Naive B cell (primary cell): Measurements from ENCODE around the gene SRP72. TPM values are rescaled to one million over a fixed set of nuclear protein-coding genes. Genes with fewer than 3 reads are reported as not detected.

Experiments used
- ATAC-seq, 2 donors: fragments of 150-1000 bp; cut with Tn5 transposase; 2 replicates each; pipeline ENCODE4 v1.10.0; 2021; ENCODE audit warnings: low read depth in 2 of 2, mild to moderate bottlenecking in 2 of 2, moderate library complexity in 2 of 2
- DNase-seq: peaks from one replicate; pipeline ENCODE4 v3.0.0; 2022
- H3K27ac Mint-ChIP-seq, 6 donors: one replicate each; pipeline ENCODE4 v1.8.0; 2020 to 2022; ENCODE audit warnings: mild to moderate bottlenecking in 6 of 6, mixed read lengths in 6 of 6, moderate library complexity in 5 of 6, inconsistent platforms in 2 of 6
- H3K27me3 Mint-ChIP-seq, 3 donors: one replicate each; pipeline ENCODE4 v1.8.0; 2021 to 2022; ENCODE audit warnings: mixed read lengths in 3 of 3, mild to moderate bottlenecking in 1 of 3
- H3K36me3 Mint-ChIP-seq, 2 donors: one replicate each; pipeline ENCODE4 v1.8.0; 2020 to 2022; ENCODE audit warnings: mixed read lengths in 2 of 2, inconsistent platforms in 1 of 2, mild to moderate bottlenecking in 1 of 2
- H3K4me1 Mint-ChIP-seq, 3 donors: one replicate each; pipeline ENCODE4 v1.8.0; 2020 to 2022; ENCODE audit warnings: mixed read lengths in 3 of 3, inconsistent platforms in 1 of 3, mild to moderate bottlenecking in 1 of 3, moderate library complexity in 1 of 3
- H3K4me3 Mint-ChIP-seq, 8 donors: one replicate each; pipeline ENCODE4 v1.8.0; 2020 to 2022; ENCODE audit warnings: mild to moderate bottlenecking in 8 of 8, mixed read lengths in 8 of 8, moderate library complexity in 8 of 8, inconsistent platforms in 2 of 8
- H3K9me3 Mint-ChIP-seq, 7 donors: one replicate each; pipeline ENCODE4 v1.8.0; 2020 to 2022; ENCODE audit warnings: mixed read lengths in 7 of 7, mild to moderate bottlenecking in 5 of 7, inconsistent platforms in 2 of 7, moderate library complexity in 1 of 7
- polyA plus RNA-seq, 6 donors: library from polyadenylated mRNA; unstranded; fragments of 300-500 nt; fragmentation: Illumina TruSeq; gene quantifications; one replicate each; pipeline ENCODE4 v1.2.3, GENCODE V29; 2021; ENCODE audit warnings: low read depth in 6 of 6

The SRP72 gene
- polyA plus RNA-seq, 6 donors from 2014 or later, result 193 to 252 (median 211) TPM

DNA sequence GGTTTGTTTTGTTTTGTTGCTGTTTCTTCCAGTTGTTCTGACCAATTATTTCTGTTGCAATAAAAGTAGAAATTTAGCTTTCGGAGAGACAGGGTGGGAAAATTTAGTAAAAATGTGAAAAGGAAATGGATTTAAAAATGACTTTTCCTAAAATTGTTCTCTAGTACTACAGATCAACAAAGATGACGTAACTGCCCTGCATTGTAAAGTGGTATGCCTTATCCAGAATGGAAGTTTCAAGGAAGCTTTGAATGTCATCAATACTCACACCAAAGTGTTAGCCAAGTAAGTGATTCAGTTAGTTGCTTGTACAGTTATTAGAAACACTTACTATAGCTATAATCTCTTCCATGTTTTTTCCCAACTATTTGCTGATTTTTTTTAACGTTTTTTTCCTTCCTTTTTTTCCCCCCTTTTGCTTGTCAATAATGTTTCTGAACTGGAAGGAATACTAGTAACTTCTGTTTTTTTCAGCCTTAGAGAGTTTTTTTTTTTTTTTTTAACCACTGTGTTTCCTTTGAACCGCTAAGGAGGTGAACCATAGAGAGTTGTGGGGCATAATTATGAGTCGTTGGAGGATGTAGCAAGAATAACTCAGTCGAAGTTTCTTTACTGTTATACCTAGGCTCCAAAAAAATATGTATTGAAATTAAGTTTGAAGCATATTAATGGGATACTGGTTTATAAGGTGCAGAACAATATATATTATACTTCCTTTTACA lies 2.2 kb downstream of the SRP72 start:
- Mint-ChIP-seq H3K9me3 (no peaks in the 10 kb centered on the region), H3K27me3 (no peaks in the 10 kb centered on the region), H3K4me1 (peaks cover 33 to 54% (median 46%) of the 10 kb centered on the region in 3 donors), H3K4me3 (peak overlapping the region in 7 of 8 donors; percentile 2 to 96 (median 69)), H3K36me3 (peaks cover 0 to 19% of the 10 kb centered on the region in 2 donors), H3K27ac (peak overlapping the region in 4 of 6 donors; percentile 18 to 90 (median 71))
- no peak for ATAC-seq
- no peak for DNase-seq

DNA sequence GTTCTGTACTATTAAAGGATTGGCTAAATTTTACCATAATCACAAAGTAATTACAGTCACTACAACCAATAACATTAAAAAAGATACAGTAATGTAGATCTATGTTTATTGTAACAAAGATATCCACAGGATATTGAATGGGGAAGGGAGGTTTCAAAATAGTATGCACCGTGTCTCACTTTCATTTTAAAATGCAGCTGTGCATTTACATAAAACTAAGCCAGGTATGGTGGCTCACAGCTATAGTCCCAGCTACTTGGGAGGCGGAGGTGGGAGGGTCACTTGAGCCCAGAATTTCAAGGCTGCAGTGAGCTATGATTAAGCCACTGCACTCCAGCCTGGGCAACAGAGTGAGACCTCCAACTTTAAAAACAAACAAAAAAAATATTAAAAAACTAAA lies 8.5 kb downstream of the SRP72 start:
- Mint-ChIP-seq H3K4me3 (no peak overlapping the region), H3K27me3 (no peaks in the 10 kb centered on the region), H3K4me1 (no peaks in the 10 kb centered on the region), H3K27ac (no peak overlapping the region), H3K36me3 (peaks cover 15 to 20% of the 10 kb centered on the region in 2 donors), H3K9me3 (no peaks in the 10 kb centered on the region)
- DNase-seq (no peak), ATAC-seq (no peak)

DNA sequence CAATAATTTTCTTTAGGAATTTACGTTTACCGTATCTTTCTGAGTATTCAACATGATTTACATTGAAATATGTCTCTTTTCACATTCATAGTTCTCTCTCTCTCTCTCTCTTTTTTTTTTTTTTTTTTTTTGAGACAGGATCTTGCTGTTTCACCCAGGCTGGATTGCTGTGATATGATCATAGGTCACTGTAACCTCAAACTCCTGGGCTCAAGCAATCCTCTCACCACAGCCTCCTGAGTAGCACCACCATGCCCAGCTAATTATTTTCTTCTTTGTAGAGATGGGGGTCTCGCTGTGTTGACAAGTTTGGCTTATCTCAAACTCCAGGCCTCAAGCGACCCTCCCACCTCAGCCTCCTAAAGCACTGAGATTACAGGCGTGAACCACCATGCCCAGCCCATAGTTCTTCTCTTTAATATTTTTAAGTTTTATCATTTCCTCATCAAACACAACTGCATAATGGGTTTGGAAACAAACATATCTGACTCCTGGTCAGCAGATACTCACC lies 9.8 kb downstream of the SRP72 start:
- peaks cover 15 to 20% of the 10 kb centered on the region in 2 donors for H3K36me3 Mint-ChIP-seq
- H3K4me3 Mint-ChIP-seq, result no peak overlapping the region
- ATAC-seq (no peak), DNase-seq (no peak)
- no peaks in the 10 kb centered on the region for H3K27me3 Mint-ChIP-seq
- no peaks in the 10 kb centered on the region for H3K4me1 Mint-ChIP-seq
- no peaks in the 10 kb centered on the region for H3K9me3 Mint-ChIP-seq
- peak overlapping the region in 1 of 6 donors; percentile 69 for H3K27ac Mint-ChIP-seq

DNA sequence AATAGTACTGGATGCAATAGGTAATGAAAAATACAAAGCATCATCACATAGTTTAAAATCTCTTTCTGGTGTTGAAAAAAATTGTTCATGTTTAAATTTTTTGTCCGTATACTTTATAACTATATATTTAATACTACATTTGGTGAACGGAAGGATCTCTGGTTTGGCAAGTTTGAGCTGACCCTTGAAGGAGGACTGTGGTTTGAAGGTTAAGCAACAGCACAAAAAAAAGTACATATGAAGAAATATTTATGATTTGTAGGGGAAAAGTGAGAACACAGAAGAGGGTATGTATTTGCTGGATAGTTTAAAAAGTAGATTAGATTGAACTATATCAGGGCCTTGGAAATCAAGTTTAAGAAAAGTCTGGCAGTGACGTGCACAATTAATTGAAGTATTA lies 13.3 kb downstream of the SRP72 start:
- H3K4me3 Mint-ChIP-seq, result no peak overlapping the region
- no peaks in the 10 kb centered on the region for H3K9me3 Mint-ChIP-seq
- H3K36me3 Mint-ChIP-seq, result peaks cover 15 to 16% of the 10 kb centered on the region in 2 donors
- DNase-seq (no peak), ATAC-seq (no peak)
- H3K27me3 Mint-ChIP-seq, result no peaks in the 10 kb centered on the region
- H3K4me1 Mint-ChIP-seq, result no peaks in the 10 kb centered on the region
- no peak overlapping the region for H3K27ac Mint-ChIP-seq

DNA sequence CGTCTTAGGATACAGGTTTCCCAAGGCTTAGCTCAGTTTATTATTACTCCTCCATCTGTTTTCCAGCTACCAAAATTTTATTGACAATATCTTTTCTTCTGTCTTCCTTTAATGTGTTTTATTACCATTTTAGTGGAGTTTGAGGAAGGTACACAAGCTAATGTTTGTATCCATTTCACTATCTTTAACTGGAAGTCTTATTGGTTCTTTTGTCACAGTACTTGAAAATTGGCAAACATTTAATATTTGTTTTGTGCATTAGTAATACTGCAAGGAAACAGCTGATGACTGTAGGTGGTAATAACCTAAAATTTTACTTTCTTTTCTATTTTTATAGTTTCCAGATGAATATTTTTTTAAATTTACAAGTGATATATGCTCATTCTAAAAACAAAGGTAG lies 28.8 kb downstream of the SRP72 start:
- Mint-ChIP-seq H3K27ac (no peak overlapping the region), H3K9me3 (no peaks in the 10 kb centered on the region), H3K4me3 (no peak overlapping the region), H3K4me1 (peaks cover 0 to 2% (median 0%) of the 10 kb centered on the region in 3 donors), H3K27me3 (no peaks in the 10 kb centered on the region), H3K36me3 (peaks cover 7 to 16% of the 10 kb centered on the region in 2 donors)
- DNase-seq, result no peak
- no peak for ATAC-seq

DNA sequence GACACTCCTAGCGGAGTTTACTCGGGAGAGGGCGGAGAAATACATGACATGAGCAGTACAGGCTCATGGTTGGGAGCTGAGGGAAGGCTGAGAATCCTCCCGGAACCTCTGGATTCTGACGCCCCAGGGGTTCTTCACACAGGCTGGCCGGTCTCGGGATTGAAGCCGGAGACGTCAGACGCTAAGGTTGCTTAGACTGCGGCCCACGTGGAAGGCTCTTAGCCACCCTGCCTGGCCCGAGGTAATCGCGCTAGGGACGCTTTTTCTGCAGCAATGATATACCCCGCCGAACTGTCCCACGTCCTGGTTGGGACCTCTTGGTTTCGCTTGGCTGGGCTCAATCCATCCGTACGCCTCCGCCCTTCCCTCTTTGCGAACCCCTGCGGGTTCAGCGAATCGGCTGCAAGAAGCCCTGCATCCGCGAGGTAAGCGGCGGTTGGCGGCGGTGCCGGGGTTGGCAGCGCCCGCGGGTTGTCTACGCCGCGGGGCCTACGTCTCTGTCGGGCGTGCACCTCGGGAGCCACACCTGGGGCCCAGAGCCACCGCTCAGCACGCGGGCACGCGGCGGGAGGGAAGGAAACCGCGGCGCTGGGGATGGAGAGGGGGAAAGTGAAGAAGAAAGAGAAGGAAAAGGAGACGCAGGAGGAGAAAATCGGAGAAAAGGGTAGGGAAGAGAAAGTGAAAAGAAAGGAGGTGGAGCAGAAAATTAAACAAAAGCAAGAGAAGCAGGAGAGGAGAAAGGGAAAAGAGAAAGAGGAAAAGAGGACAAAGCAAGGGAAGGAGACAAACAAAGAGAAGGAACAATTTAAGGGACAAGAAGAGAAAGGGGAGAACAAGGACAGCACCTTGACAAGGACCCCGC lies 38.1 kb downstream of the SRP72 start, which contains the start of gene ARL9:
ARL9 (plus strand) TSS at position 523 of the 862 bp plus-strand sequence; CDS start at position 595, 72 bp downstream.
- peak within 1 kb of the TSS; percentile 82 to 96 (median 95) for H3K4me3 Mint-ChIP-seq
- peaks cover 3 to 9% (median 6%) of the 10 kb centered on the region in 3 donors for H3K27me3 Mint-ChIP-seq
- H3K9me3 Mint-ChIP-seq, result no peaks in the 10 kb centered on the region
- H3K36me3 Mint-ChIP-seq, result no peaks in the 10 kb centered on the region
- peak; percentile 59 for DNase-seq
- peaks cover 16 to 22% (median 19%) of the 10 kb centered on the region in 3 donors for H3K4me1 Mint-ChIP-seq
- peak; percentile 92 to 95 for ATAC-seq
- peak within 1 kb of the TSS; percentile 81 to 98 (median 89) for H3K27ac Mint-ChIP-seq

DNA sequence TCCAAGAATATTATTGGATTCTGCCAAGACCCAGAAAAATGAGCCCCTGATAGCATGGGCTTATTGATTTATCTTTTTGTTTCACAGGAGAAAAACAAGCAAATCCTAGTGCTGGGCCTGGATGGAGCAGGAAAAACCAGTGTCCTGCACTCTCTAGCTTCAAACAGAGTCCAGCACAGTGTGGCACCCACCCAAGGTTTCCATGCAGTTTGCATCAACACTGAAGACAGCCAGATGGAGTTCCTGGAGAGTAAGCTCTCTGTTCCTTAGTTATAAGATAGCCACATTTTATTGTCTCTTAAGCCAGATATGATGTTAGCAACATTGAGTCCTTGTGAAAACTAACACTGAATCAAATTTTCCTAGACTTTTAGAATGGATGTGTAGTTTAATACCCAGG lies 43.7 kb downstream of the SRP72 start:
- H3K36me3 Mint-ChIP-seq, result no peaks in the 10 kb centered on the region
- H3K4me1 Mint-ChIP-seq, result peaks cover 7 to 10% (median 8%) of the 10 kb centered on the region in 3 donors
- ATAC-seq (no peak), DNase-seq (no peak)
- peak overlapping the region in 1 of 8 donors; percentile 15 for H3K4me3 Mint-ChIP-seq
- no peak overlapping the region for H3K27ac Mint-ChIP-seq
- peaks cover 6 to 21% (median 9%) of the 10 kb centered on the region in 3 donors for H3K27me3 Mint-ChIP-seq
- H3K9me3 Mint-ChIP-seq, result no peaks in the 10 kb centered on the region

DNA sequence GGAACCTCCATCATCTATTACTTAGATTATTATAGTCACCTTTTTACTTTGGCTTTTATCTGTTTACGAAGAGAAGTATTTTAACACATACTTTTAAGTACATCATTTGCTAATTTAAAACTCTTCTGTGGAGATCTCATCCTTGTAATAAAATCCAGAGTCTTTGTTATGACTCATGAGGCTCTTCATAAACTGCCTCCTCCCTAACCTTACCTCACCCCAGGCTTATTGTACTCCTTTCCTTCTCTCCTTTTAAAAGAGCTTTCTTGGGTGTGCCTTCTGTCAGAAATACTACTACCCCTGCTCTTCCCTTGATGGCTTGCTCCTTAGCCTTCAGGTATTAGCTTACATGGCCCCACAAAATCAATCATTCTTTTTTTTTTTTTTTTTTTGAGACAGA lies 44.7 kb downstream of the SRP72 start:
- DNase-seq (no peak), ATAC-seq (no peak)
- no peaks in the 10 kb centered on the region for H3K9me3 Mint-ChIP-seq
- H3K27me3 Mint-ChIP-seq, result peaks cover 1 to 21% (median 2%) of the 10 kb centered on the region in 3 donors
- no peak overlapping the region for H3K4me3 Mint-ChIP-seq
- no peak overlapping the region for H3K27ac Mint-ChIP-seq
- no peaks in the 10 kb centered on the region for H3K4me1 Mint-ChIP-seq
- H3K36me3 Mint-ChIP-seq, result no peaks in the 10 kb centered on the region

DNA sequence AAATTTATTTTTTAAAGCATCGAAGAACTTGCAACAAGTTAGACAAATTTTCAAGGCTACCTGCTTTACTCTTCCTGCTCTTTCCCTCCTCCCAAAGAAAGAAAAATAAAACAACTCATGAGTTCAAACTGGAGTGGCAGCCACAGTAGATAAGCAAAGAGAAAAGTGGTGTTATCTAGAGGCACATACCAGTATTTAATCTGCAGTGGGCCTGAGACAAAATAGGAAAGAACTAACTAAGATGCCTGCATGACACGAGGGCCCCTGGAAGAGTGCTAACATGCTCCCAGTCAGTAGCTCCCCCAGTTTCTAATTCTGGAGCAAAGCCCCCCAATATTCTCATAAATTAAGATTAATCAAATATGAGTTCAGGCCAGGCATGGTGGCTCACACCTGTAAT lies 46.1 kb downstream of the SRP72 start:
- H3K27ac Mint-ChIP-seq, result peak overlapping the region in 1 of 6 donors; percentile 32
- no peak for ATAC-seq
- peaks cover 0 to 18% (median 0%) of the 10 kb centered on the region in 3 donors for H3K27me3 Mint-ChIP-seq

DNA sequence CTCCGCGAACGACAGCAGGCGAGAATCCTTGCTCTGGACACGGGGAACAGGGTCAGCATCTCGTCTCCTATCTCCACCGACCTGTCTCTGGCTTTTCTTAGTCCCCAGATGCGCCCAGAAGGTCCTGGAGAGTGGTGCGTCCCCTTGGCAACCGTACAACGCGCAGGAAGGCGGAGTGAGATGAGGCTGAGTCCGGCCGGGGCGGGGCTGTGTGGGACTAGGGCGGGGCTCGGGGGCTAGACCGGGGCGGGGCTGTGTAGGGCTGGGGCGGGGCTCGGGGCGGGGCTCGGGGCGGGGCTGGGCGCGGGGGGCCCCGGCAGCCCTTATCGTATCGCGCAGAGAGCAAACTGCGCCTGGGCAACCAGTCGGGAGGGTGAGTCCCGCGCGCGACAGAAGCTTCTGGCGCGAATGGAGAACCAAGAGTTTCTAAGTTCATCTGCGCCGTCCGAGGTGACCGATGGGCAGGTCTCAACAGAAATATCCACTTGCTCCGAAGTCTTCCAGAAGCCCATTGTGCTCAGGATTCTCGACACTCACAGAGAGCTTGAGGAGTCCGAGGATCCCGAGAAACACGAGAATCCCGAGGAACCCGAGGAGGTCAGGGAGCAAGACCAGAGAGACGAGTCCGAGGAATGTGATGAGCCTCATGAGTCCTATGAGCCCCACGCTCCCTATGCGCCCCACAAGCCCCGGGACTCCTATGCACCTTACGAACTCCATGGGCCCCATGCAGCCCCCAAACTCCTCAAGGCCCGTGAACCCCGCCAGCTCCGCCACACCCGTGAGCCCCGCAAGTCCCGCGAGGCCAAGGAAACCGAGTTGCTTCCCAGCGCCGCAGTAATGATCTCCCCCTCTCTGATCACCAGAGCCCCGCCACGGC lies 63.1 kb downstream of the SRP72 start:
- peaks cover 0 to 2% (median 0%) of the 10 kb centered on the region in 3 donors for H3K27me3 Mint-ChIP-seq
- H3K4me1 Mint-ChIP-seq, result peaks cover 0 to 4% (median 0%) of the 10 kb centered on the region in 3 donors
- no peaks in the 10 kb centered on the region for H3K36me3 Mint-ChIP-seq
- DNase-seq, result peak; percentile 73
- H3K9me3 Mint-ChIP-seq, result no peaks in the 10 kb centered on the region
- peak; percentile 98 for ATAC-seq
- peak overlapping the region in 2 of 8 donors; percentile 77 to 88 for H3K4me3 Mint-ChIP-seq
- peak overlapping the region in 3 of 6 donors; percentile 15 to 54 (median 53) for H3K27ac Mint-ChIP-seq

More for the DNA sequence above, 46.1 kb downstream of the SRP72 start:
- no peak for DNase-seq
- H3K4me3 Mint-ChIP-seq, result no peak overlapping the region
- H3K4me1 Mint-ChIP-seq, result no peaks in the 10 kb centered on the region
- H3K9me3 Mint-ChIP-seq, result no peaks in the 10 kb centered on the region
- no peaks in the 10 kb centered on the region for H3K36me3 Mint-ChIP-seq

DNA sequence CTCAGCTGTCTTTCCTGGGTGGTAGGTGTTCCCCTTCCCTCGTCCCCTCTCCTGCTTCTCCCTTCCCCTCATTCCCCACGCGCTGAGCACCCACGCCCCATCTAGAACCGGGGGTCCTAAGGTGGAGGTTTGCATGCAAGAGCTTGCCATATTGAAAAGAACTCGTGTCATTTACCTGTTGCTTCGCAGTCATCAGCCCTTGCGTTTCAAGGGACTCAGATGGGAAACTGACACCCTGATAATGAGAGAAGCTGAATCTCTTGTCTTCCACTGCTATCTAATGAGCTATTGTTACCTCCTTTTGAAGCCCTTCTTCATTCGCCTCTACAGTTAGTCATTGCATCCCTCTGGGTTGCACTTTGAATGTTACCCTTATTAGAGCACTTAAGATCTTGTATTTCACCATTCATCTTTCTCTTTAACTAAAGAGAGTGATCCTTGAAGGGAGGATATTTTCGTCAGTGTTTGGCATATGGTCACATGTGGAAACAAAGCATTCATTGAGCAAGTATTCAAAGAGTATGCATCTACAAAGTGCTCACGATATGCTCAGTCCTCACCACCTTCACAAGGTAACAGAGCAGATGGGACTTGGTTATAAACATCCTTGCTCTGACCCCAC lies 63.8 kb downstream of the SRP72 start:
- H3K9me3 Mint-ChIP-seq, result no peaks in the 10 kb centered on the region
- ATAC-seq (no peak), DNase-seq (no peak)
- H3K36me3 Mint-ChIP-seq, result no peaks in the 10 kb centered on the region
- peaks cover 0 to 4% (median 3%) of the 10 kb centered on the region in 3 donors for H3K27me3 Mint-ChIP-seq
- H3K27ac Mint-ChIP-seq, result no peak overlapping the region
- H3K4me1 Mint-ChIP-seq, result peaks cover 0 to 4% (median 0%) of the 10 kb centered on the region in 3 donors
- no peak overlapping the region for H3K4me3 Mint-ChIP-seq

DNA sequence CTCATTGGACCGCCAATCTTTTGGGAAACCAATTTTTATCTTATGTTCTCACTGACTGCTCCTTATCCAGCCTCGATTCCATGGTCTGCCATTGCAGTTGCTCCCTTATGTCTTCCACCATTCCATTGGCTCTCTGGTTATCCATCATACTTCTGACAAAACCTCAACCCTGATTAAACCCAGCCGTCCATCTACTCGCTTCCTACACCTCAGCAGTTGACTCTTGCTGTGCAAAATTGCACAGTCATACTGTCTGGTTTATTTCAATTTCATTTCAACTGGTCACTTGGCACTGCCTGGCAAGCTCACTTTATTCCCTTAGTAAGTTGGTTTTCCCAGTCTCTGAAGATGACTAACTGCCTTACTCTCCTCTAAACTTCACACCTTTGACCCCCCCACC lies 64.4 kb downstream of the SRP72 start:
- no peak overlapping the region for H3K4me3 Mint-ChIP-seq
- no peak for ATAC-seq
- H3K4me1 Mint-ChIP-seq, result peaks cover 0 to 4% (median 0%) of the 10 kb centered on the region in 3 donors

More for the DNA sequence above, 64.4 kb downstream of the SRP72 start:
- no peak for DNase-seq
- Mint-ChIP-seq H3K27ac (no peak overlapping the region), H3K9me3 (no peaks in the 10 kb centered on the region), H3K36me3 (no peaks in the 10 kb centered on the region), H3K27me3 (peaks cover 0 to 5% (median 3%) of the 10 kb centered on the region in 3 donors)
